Vagina (tissue), 2 donors: ENCODE data around the gene AKAP1.

Experiments used
- POLR2A ChIP-seq, 2 donors: fragments of 450-650 bp; IDR thresholded peaks; one replicate each; pipeline ENCODE4 v1.6.1; 2017; ENCODE audit warnings: antibody characterized with exemption in 2 of 2, mild to moderate bottlenecking in 2 of 2, moderate library complexity in 2 of 2
- POLR2AphosphoS5 ChIP-seq, 2 donors: sonication (generic); formaldehyde crosslinking; IDR thresholded peaks; one replicate each; pipeline ENCODE4 v1.9.0; 2017; ENCODE audit warnings: antibody characterized with exemption in 2 of 2, mild to moderate bottlenecking in 2 of 2, low read depth in 1 of 2; ENCODE audit not compliant: insufficient read depth in 1 of 2
- TF ChIP-seq, protein P1 (sequence below), 3 experiments: fragments of 450-650 bp in 2 of 3; fragments of 200-600 bp in 1 of 3; sonication (generic) in 1 of 3; IDR thresholded peaks; one replicate each; pipeline ENCODE4 v1.5.1; 2017 to 2019; ENCODE audit warnings: antibody characterized with exemption in 3 of 3, mild to moderate bottlenecking in 2 of 3, moderate library complexity in 2 of 3

DNA sequence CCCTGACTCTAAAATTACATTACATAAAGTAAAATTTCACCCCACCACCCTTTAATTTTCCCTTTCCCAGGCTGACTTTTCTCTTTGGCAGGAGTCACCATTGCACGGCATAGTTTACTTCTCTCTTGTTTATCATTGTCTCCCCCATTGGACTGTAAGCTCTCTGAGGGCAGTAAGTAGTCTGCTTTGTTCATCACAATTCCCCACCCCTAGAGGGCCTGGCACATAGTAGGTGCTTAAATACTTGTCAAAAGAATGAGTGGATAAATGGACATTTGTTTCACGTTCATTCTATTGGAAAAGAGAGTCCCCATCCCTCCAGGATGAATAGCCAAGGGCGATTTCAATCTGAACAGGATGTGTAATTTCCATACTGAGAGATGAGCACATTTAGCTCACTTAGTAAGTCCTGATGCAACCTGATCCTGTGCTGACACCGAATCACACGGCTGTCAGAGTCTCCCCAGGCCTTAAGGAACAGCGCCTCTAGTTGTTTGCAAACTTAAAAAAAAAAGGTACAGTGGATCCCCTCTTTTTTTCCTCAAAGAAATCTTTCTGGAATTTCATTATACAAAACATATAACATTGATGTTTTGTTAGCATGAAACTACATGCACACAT lies 54.0 kb downstream of the AKAP1 start:
- TF ChIP-seq, protein P1, sequence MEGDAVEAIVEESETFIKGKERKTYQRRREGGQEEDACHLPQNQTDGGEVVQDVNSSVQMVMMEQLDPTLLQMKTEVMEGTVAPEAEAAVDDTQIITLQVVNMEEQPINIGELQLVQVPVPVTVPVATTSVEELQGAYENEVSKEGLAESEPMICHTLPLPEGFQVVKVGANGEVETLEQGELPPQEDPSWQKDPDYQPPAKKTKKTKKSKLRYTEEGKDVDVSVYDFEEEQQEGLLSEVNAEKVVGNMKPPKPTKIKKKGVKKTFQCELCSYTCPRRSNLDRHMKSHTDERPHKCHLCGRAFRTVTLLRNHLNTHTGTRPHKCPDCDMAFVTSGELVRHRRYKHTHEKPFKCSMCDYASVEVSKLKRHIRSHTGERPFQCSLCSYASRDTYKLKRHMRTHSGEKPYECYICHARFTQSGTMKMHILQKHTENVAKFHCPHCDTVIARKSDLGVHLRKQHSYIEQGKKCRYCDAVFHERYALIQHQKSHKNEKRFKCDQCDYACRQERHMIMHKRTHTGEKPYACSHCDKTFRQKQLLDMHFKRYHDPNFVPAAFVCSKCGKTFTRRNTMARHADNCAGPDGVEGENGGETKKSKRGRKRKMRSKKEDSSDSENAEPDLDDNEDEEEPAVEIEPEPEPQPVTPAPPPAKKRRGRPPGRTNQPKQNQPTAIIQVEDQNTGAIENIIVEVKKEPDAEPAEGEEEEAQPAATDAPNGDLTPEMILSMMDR (IDR thresholded peaks at IDR 0.05), result no peak
- TF ChIP-seq POLR2AphosphoS5 (IDR thresholded peaks at IDR 0.05; ENCODE audit: insufficient read depth in 1 of 2, low read depth in 1 of 2) (no peak), POLR2A (IDR thresholded peaks at IDR 0.05) (no peak)
